ENCODE data around the gene GP2. TPM values are rescaled to one million over a fixed set of nuclear protein-coding genes. Genes with fewer than 3 reads are reported as not detected.

The GP2 gene
- total RNA-seq, 1 donor from 2014 or later = not detected

DNA sequence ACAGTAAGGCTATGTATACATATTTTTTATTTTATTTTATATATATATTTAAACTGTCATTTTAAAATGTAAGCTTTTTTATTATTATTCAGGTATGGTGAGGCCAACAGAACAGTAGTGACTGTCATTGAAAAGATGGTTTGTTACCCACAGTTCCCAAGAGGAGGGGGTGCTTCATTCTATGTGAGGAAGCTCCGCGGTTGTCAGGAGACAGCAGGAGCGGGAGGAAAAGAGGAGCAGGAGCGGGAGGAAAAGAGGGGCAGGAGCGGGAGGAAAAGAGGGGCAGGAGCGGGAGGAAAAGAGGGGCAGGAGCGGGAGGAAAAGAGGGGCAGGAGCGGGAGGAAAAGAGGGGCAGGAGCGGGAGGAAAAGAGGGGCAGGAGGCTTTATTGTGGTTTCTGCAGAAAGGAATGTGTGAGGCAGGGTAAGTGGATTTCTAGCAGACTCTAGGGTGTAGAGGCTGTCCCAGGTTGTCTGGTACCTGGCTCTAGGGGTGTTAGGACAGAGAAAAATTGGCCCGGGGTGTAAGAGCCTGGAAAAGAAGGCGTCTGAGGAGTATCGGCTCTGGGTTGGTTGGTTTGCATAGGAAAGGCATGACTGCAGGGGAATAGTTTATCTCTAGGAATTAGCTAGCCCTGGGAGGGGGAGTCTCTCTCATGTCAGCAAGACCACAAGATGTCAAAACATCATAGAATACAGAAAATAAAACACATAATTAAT lies 64.0 kb downstream of the GP2 start:
- no peak overlapping the region for H3K27ac Mint-ChIP-seq
- ChIA-PET CTCF (no interaction called here), POLR2A (no interaction called here)
- H3K9me3 Mint-ChIP-seq = peaks cover 4% of the 10 kb centered on the region
- H3K27me3 Mint-ChIP-seq = no peaks in the 10 kb centered on the region
- H3K4me3 Mint-ChIP-seq = no peak overlapping the region
- DNase-seq (no peak), ATAC-seq (ENCODE audit: low read depth) (no peak)
- TF ChIP-seq, protein P1, sequence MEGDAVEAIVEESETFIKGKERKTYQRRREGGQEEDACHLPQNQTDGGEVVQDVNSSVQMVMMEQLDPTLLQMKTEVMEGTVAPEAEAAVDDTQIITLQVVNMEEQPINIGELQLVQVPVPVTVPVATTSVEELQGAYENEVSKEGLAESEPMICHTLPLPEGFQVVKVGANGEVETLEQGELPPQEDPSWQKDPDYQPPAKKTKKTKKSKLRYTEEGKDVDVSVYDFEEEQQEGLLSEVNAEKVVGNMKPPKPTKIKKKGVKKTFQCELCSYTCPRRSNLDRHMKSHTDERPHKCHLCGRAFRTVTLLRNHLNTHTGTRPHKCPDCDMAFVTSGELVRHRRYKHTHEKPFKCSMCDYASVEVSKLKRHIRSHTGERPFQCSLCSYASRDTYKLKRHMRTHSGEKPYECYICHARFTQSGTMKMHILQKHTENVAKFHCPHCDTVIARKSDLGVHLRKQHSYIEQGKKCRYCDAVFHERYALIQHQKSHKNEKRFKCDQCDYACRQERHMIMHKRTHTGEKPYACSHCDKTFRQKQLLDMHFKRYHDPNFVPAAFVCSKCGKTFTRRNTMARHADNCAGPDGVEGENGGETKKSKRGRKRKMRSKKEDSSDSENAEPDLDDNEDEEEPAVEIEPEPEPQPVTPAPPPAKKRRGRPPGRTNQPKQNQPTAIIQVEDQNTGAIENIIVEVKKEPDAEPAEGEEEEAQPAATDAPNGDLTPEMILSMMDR (IDR thresholded peaks at IDR 0.05) = no peak
- no peaks in the 10 kb centered on the region for H3K36me3 Mint-ChIP-seq (ENCODE audit: low read depth)
- intact Hi-C loops (cut with micrococcal nuclease) = no loop called here
- H3K4me1 Mint-ChIP-seq = no peaks in the 10 kb centered on the region

DNA sequence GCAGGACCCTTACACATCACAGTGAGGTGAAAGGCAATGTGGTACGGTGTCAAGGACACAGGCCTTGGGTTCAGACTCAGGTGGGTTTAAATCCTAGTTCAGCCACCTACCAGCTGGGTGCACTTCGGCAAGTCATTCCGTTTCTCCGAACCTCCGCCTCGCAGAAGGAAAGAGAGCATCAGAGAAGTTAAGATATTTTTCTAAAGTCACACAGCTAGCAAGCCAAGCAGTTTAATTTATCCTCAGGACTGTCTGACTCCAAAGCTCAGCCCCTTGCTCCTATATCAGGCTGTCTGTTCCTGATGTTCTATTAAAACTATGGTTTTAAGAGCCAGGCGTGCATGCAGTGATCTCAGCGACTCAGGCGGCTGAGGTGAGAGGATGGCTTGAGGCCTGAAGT lies 65.1 kb downstream of the GP2 start:
- intact Hi-C loops (cut with micrococcal nuclease) = no loop called here
- CTCF ChIA-PET = no interaction called here

DNA sequence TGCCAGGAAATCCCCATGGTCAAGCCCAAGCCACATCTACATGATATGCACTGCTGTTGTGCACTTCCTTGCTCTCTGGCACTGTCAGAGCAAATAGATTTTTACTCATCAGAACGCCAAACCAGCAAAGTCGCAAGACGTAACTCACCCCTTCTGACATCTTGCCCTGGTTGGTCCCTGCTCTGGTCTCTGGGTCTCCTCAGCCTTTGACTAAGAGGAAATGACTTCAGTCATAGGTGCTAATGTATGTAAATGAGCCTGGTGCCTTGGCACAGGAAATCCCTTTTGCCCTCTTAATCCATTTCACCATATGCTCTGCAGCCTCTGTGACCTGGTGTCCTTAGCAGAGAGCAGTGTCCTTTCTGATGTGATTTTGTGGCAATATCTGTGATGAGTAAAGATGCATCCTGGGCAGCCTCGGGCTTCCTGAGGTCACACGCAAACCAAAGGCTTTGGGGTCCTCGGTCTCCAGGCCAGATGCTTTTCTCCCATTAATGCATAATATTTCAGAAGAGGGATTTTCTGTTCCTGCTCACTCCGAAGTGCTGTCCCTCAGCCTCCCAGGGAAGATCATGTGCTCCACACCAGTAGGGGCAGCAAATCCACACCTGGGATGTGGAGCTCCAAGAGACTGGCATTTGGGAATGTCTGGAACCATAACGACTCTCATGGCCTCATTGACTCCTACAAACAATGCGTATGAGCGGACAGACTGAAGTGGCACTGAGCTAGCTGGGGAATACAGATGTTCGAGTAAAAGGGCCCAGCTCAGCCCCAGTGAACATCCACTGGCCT lies 66.9 kb downstream of the GP2 start:
- TF ChIP-seq, protein P1 (IDR thresholded peaks at IDR 0.05) = no peak
- no peaks in the 10 kb centered on the region for H3K36me3 Mint-ChIP-seq (ENCODE audit: low read depth)
- ChIA-PET POLR2A (no interaction called here), CTCF (no interaction called here)
- H3K27ac Mint-ChIP-seq = no peak overlapping the region
- no peak for DNase-seq
- H3K4me3 Mint-ChIP-seq = no peak overlapping the region
- intact Hi-C loops (cut with micrococcal nuclease) = no loop called here
- ATAC-seq (ENCODE audit: low read depth) = no peak
- peaks cover 3% of the 10 kb centered on the region for H3K27me3 Mint-ChIP-seq
- peaks cover 4% of the 10 kb centered on the region for H3K9me3 Mint-ChIP-seq
- no peaks in the 10 kb centered on the region for H3K4me1 Mint-ChIP-seq

More for the DNA sequence above, 65.1 kb downstream of the GP2 start:
- no peaks in the 10 kb centered on the region for H3K36me3 Mint-ChIP-seq (ENCODE audit: low read depth)
- DNase-seq (no peak), ATAC-seq (ENCODE audit: low read depth) (no peak)
- TF ChIP-seq, protein P1 (IDR thresholded peaks at IDR 0.05) = no peak
- POLR2A ChIA-PET = no interaction called here
- no peak overlapping the region for H3K4me3 Mint-ChIP-seq
- no peaks in the 10 kb centered on the region for H3K27me3 Mint-ChIP-seq
- no peak overlapping the region for H3K27ac Mint-ChIP-seq
- H3K9me3 Mint-ChIP-seq = peaks cover 4% of the 10 kb centered on the region
- no peaks in the 10 kb centered on the region for H3K4me1 Mint-ChIP-seq

Other genes with a start within 250 kb of the GP2 start
- gene UMOD, start 25.2 kb upstream of the GP2 start, total RNA-seq = not detected in 2 replicates
- gene PDILT, start 77.2 kb upstream of the GP2 start, total RNA-seq = not detected in 2 replicates
- gene ACSM5, start 82.0 kb upstream of the GP2 start, total RNA-seq = not detected in 2 replicates
- not detected in 2 replicates for gene ACSM2A, start 124.0 kb upstream of the GP2 start, total RNA-seq
- gene ACSM2B, start 248.9 kb upstream of the GP2 start, total RNA-seq = not detected in 2 replicates

Data from activated B cell treated with CpG ODN at 0.5 μM for 24 hours (primary cell).